AG09319 (cell line): ENCODE measurements around the gene AVPR2.

Experiments
- DNase-seq: peaks from one replicate; pipeline ENCODE4 v3.0.0-alpha.2; 2010; ENCODE audit warnings: low read depth; ENCODE audit errors: extremely low read depth
- TF ChIP-seq, protein P1 (sequence below): IDR thresholded peaks from 2 replicates; pipeline ENCODE4 v1.5.1; 2011; ENCODE audit warnings: low read depth, mild to moderate bottlenecking, inconsistent platforms, low read length, moderate library complexity

Gene AVPR2

DNA sequence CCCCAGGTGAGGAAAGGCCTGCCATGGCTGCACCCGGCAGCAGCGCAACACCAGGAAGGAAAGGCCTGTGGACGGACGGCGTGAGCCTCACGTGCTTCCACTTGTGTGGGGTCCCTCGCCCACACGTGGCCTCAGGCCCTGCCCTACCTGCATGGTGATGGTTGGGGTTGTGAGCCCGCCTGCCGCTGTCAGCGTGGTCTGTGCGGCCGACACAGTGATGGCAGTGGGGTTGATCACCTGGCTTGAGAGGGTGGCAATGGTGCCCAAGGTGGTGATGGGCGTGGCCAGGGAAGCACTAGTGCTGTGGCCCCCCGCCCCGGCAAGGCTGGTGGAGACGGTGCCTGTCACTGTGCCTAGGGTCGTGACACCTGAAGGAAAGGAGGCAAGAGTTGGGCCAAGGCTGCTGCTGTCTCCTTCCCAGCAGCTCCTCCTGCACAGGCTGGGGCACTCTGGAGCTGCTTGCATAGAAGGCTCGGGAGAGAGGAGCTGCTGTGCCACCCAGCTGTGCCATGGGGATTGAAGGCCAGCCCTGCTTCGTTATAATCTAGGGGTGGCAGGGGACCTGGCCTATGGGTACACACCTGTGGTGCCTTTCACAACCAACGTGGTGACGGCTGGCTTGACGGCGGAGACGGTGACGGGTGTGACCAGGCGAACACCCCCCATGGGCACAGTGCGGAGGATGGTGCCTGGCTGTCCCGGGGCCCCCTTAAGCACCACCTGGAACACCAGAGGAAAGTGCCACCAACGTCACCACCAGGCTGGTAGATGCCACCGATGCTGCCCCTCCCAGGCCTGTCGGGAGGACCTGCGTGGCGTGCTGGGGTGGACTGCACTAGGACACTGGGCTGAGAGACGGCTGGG, 51.8 kb downstream of the AVPR2 start:
- TF ChIP-seq, protein P1, sequence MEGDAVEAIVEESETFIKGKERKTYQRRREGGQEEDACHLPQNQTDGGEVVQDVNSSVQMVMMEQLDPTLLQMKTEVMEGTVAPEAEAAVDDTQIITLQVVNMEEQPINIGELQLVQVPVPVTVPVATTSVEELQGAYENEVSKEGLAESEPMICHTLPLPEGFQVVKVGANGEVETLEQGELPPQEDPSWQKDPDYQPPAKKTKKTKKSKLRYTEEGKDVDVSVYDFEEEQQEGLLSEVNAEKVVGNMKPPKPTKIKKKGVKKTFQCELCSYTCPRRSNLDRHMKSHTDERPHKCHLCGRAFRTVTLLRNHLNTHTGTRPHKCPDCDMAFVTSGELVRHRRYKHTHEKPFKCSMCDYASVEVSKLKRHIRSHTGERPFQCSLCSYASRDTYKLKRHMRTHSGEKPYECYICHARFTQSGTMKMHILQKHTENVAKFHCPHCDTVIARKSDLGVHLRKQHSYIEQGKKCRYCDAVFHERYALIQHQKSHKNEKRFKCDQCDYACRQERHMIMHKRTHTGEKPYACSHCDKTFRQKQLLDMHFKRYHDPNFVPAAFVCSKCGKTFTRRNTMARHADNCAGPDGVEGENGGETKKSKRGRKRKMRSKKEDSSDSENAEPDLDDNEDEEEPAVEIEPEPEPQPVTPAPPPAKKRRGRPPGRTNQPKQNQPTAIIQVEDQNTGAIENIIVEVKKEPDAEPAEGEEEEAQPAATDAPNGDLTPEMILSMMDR = no peak
- no peak for DNase-seq
